HTR-8/SVneo (cell line): Measurements from ENCODE around the gene PIN1.

Experiments
- DNase-seq: peaks from one replicate; pipeline ENCODE4 v3.0.0; 2011; ENCODE audit warnings: low spot score, mixed read lengths; ENCODE audit not compliant: insufficient read length
- FAIRE-seq: peaks from 2 replicates; lab custom pipeline; 2011; peaks lifted over from hg19 to GRCh38; lab: Jason Lieb, UNC

PIN1 gene

GRCh38 chr19:9878511-9879196 lies 43.5 kb downstream of the PIN1 start:
- DNase-seq (no peak), FAIRE-seq (peak; percentile 4)

- no peak for DNase-seq
- no peak for FAIRE-seq
These were observed 46.6 kb downstream of the PIN1 start for GRCh38 chr19:9881720-9882119.

GRCh38 chr19:9883231-9883758 lies 48.2 kb downstream of the PIN1 start:
- no peak for FAIRE-seq
- no peak for DNase-seq

GRCh38 chr19:9883764-9884163 lies 48.6 kb downstream of the PIN1 start:
- DNase-seq (no peak), FAIRE-seq (peak; percentile 77)

- FAIRE-seq = no peak
- no peak for DNase-seq
These were observed 50.0 kb downstream of the PIN1 start for GRCh38 chr19:9885077-9885552.

GRCh38 chr19:9891609-9892373 lies 56.7 kb downstream of the PIN1 start:
- FAIRE-seq (peak; percentile 85), DNase-seq (no peak)
